ENCODE results near the gene LILRA5. TPM values are rescaled to one million over a fixed set of nuclear protein-coding genes. Genes with fewer than 3 reads are reported as not detected.

Gene LILRA5
- total RNA-seq = not detected in 2 replicates

GRCh38 chr19:54312436-54313377, at the start of gene LILRA5:
Gene LILRA5, minus strand, starts transcription at chr19:54313166. Its CDS starts 147 bp downstream, at chr19:54313019.

GRCh38 chr19:54281007-54281728, 31.8 kb downstream of the LILRA5 start, which contains the start of gene LILRB2:
Gene LILRB2, minus strand, starts transcription at chr19:54281110. Its CDS starts 614 bp downstream, at chr19:54280496.

GRCh38 chr19:54257116-54257480, 55.9 kb downstream of the LILRA5 start, which contains the start of gene LILRB5:
Gene LILRB5, minus strand, starts transcription at chr19:54257273. Its CDS starts 80 bp downstream, at chr19:54257193.

Small RNAs within 50 kb of the gene (small RNA-seq; reads per million reads assigned to genes)
- gene AC245884.12 (ENCODE audit: low replicate concordance) (not detected), gene MIR4752 (ENCODE audit: low replicate concordance) (not detected), gene RNU6-1307P (ENCODE audit: low replicate concordance) (not detected)

Other genes with a start within 250 kb of the LILRA5 start
- not detected in 2 replicates for gene VSTM1, start 249.3 kb downstream of the LILRA5 start, total RNA-seq
- not detected in 2 replicates for gene TARM1, start 231.8 kb downstream of the LILRA5 start, total RNA-seq
- 0.86 and 2.8 TPM in 2 replicates for gene OSCAR, start 212.4 kb downstream of the LILRA5 start, total RNA-seq
- 7.0 and 12.9 TPM in 2 replicates for gene NDUFA3, start 210.3 kb downstream of the LILRA5 start, total RNA-seq
- gene TFPT, start 197.5 kb downstream of the LILRA5 start, total RNA-seq = 15.2 and 21.9 TPM in 2 replicates
- gene PRPF31, start 197.4 kb downstream of the LILRA5 start, total RNA-seq = 53.8 and 69.1 TPM in 2 replicates
- gene CNOT3, start 175.4 kb downstream of the LILRA5 start, total RNA-seq = 11.9 and 28.7 TPM in 2 replicates
- gene LENG1, start 153.4 kb downstream of the LILRA5 start, total RNA-seq = 3.3 and 8.1 TPM in 2 replicates
- not detected in 2 replicates for gene TMC4, start 140.0 kb downstream of the LILRA5 start, total RNA-seq
- gene MBOAT7, start 123.6 kb downstream of the LILRA5 start, total RNA-seq = 64.3 and 77.5 TPM in 2 replicates
- gene TSEN34, start 121.9 kb downstream of the LILRA5 start, total RNA-seq = 78.5 and 93.9 TPM in 2 replicates
- gene RPS9, start 112.3 kb downstream of the LILRA5 start, total RNA-seq = 1,175 and 2,475 TPM in 2 replicates
- gene LILRB3, start 90.2 kb downstream of the LILRA5 start, total RNA-seq = not detected in 2 replicates
- gene LILRA6, start 70.4 kb downstream of the LILRA5 start, total RNA-seq = not detected in 2 replicates
- not detected in 2 replicates for gene LILRB5, start 55.9 kb downstream of the LILRA5 start, total RNA-seq
- not detected in 2 replicates for gene LILRB2, start 32.1 kb downstream of the LILRA5 start, total RNA-seq
- not detected in 2 replicates for gene LILRA4, start 26.0 kb upstream of the LILRA5 start, total RNA-seq
- gene LAIR1, start 51.8 kb upstream of the LILRA5 start, total RNA-seq = not detected in 2 replicates
- not detected in 2 replicates for gene TTYH1, start 102.3 kb upstream of the LILRA5 start, total RNA-seq
- gene LENG8, start 136.0 kb upstream of the LILRA5 start, total RNA-seq = 56.7 and 85.0 TPM in 2 replicates
- 5.4 and 6.1 TPM in 2 replicates for gene LENG9, start 150.6 kb upstream of the LILRA5 start, total RNA-seq
- 8.5 and 9.4 TPM in 2 replicates for gene CDC42EP5, start 160.1 kb upstream of the LILRA5 start, total RNA-seq
- not detected in 2 replicates for gene LAIR2, start 189.7 kb upstream of the LILRA5 start, total RNA-seq

All from placental pericyte (primary cell).